Measurements from ENCODE around the gene PIGO. TPM values are rescaled to one million over a fixed set of nuclear protein-coding genes. Genes with fewer than 3 reads are reported as not detected.

Gene PIGO
- total and polyA plus RNA-seq, 4 donors = 13.8 to 38.1 (median 20.2) TPM

DNA sequence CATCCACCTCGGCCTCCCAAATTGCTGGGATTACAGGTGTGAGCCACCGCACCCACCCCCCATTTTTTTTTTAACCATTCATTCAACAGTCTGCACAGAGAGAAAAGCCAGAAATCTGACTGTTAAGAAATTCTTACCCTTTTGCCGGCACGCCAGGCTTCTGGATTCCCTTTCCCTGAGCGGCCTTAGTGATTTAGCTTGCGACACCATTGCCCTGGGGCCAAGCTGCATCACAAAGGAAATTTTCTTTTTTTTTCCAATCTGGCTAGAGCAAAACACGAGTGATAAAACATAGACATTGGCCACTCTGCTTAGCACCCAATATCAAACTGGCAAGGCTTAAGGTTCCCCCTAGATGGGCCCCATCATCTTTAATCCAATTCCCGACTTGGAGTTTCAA is 40.5 kb upstream of the PIGO start:
- no peaks in the 10 kb centered on the region for H3K36me3 ChIP-seq (ENCODE audit: control insufficient read depth in 4 of 4, insufficient read depth in 4 of 4, low read length in 4 of 4)
- peaks cover 0 to 7% (median 0%) of the 10 kb centered on the region in 5 donors for H3K4me1 ChIP-seq (ENCODE audit: control insufficient read depth in 5 of 5, insufficient read depth in 5 of 5, low read length in 5 of 5)
- H3K27ac ChIP-seq (ENCODE audit: low read depth in 1 of 2, low read length in 1 of 2) = no peak overlapping the region
- H3K9me3 ChIP-seq (ENCODE audit: control insufficient read depth in 4 of 4, insufficient read depth in 3 of 4, low read length in 3 of 4) = peaks cover 0 to 9% (median 3%) of the 10 kb centered on the region in 4 donors
- no peak overlapping the region for H3K9ac ChIP-seq (ENCODE audit: insufficient read depth in 1 of 2, low read length in 2 of 2)
- TF ChIP-seq, protein P1, sequence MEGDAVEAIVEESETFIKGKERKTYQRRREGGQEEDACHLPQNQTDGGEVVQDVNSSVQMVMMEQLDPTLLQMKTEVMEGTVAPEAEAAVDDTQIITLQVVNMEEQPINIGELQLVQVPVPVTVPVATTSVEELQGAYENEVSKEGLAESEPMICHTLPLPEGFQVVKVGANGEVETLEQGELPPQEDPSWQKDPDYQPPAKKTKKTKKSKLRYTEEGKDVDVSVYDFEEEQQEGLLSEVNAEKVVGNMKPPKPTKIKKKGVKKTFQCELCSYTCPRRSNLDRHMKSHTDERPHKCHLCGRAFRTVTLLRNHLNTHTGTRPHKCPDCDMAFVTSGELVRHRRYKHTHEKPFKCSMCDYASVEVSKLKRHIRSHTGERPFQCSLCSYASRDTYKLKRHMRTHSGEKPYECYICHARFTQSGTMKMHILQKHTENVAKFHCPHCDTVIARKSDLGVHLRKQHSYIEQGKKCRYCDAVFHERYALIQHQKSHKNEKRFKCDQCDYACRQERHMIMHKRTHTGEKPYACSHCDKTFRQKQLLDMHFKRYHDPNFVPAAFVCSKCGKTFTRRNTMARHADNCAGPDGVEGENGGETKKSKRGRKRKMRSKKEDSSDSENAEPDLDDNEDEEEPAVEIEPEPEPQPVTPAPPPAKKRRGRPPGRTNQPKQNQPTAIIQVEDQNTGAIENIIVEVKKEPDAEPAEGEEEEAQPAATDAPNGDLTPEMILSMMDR (IDR thresholded peaks at IDR 0.05; ENCODE audit: control extremely low read depth, extremely low read depth) = no peak
- no peak overlapping the region for H3K4me3 ChIP-seq
- 87 to 92% methylated on average over 8 of the region's 8 CpGs for WGBS, 2 donors
- DNase-seq = no peak
- no peaks in the 10 kb centered on the region for H3K27me3 ChIP-seq (ENCODE audit: control insufficient read depth in 3 of 3, insufficient read depth in 3 of 3, low read length in 2 of 3)
- no peak for ATAC-seq (ENCODE audit: insufficient read depth, low FRiP score)

DNA sequence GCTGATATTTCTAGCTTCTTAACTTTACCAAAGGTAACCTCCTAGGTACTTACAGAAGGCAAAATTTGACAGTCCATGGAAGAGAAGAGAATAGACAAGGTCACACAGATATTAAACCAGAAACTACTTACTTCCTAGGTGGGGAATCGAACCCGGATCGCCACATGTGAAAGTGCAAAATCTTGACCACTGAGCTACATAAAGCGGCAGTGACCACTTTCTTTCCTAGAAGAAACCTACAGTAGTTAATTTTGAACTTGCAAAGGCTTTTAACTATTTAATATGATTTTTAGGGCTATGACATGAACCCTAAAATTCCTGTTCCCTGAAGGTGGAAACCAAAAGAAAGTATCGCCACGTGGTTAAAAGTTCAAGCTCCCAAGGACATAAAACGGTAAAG is 39.6 kb upstream of the PIGO start:
- peaks cover 0 to 7% (median 0%) of the 10 kb centered on the region in 5 donors for H3K4me1 ChIP-seq (ENCODE audit: control insufficient read depth in 5 of 5, insufficient read depth in 5 of 5, low read length in 5 of 5)
- no peaks in the 10 kb centered on the region for H3K36me3 ChIP-seq (ENCODE audit: control insufficient read depth in 4 of 4, insufficient read depth in 4 of 4, low read length in 4 of 4)
- no peak for ATAC-seq (ENCODE audit: insufficient read depth, low FRiP score)
- no peaks in the 10 kb centered on the region for H3K27me3 ChIP-seq (ENCODE audit: control insufficient read depth in 3 of 3, insufficient read depth in 3 of 3, low read length in 2 of 3)
- no peak overlapping the region for H3K4me3 ChIP-seq
- H3K9me3 ChIP-seq (ENCODE audit: control insufficient read depth in 4 of 4, insufficient read depth in 3 of 4, low read length in 3 of 4) = peaks cover 0 to 4% (median 2%) of the 10 kb centered on the region in 4 donors
- 92 to 96% methylated on average over 7 of the region's 7 CpGs for WGBS, 2 donors
- TF ChIP-seq, protein P1 (IDR thresholded peaks at IDR 0.05; ENCODE audit: control extremely low read depth, extremely low read depth) = no peak
- DNase-seq = no peak
- no peak overlapping the region for H3K9ac ChIP-seq (ENCODE audit: insufficient read depth in 1 of 2, low read length in 2 of 2)
- no peak overlapping the region for H3K27ac ChIP-seq (ENCODE audit: low read depth in 1 of 2, low read length in 1 of 2)

DNA sequence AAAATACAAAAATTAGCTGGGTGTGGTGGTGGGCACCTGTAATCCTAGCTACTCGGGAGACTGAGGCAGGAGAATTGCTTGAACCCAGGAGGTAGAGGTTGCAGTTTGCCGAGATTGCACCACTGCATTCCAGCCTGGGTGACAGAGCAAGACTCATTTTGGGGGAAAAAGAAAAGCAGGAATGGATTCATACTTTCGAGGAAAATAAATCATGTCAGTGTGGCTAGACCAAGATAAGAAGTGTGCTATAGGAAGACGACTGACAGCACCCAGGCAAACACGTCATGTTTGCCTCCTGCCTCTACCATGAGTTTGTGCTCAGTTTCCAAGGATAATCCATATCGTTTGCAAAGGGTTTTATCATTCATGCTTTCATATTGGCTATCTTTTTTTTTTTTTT is 38.5 kb upstream of the PIGO start:
- ATAC-seq (ENCODE audit: insufficient read depth, low FRiP score) = no peak
- Histone ChIP-seq H3K4me1 (ENCODE audit: control insufficient read depth in 5 of 5, insufficient read depth in 5 of 5, low read length in 5 of 5) (peaks cover 0 to 7% (median 0%) of the 10 kb centered on the region in 5 donors), H3K9me3 (ENCODE audit: control insufficient read depth in 4 of 4, insufficient read depth in 3 of 4, low read length in 3 of 4) (peaks cover 0 to 4% (median 2%) of the 10 kb centered on the region in 4 donors), H3K27me3 (ENCODE audit: control insufficient read depth in 3 of 3, insufficient read depth in 3 of 3, low read length in 2 of 3) (no peaks in the 10 kb centered on the region), H3K27ac (ENCODE audit: low read depth in 1 of 2, low read length in 1 of 2) (no peak overlapping the region), H3K4me3 (no peak overlapping the region), H3K9ac (ENCODE audit: insufficient read depth in 1 of 2, low read length in 2 of 2) (no peak overlapping the region), H3K36me3 (ENCODE audit: control insufficient read depth in 4 of 4, insufficient read depth in 4 of 4, low read length in 4 of 4) (no peaks in the 10 kb centered on the region)
- DNase-seq = no peak
- TF ChIP-seq, protein P1 (IDR thresholded peaks at IDR 0.05; ENCODE audit: control extremely low read depth, extremely low read depth) = no peak
- 87 to 91% methylated on average over 6 of the region's 6 CpGs for WGBS, 2 donors
